Measurements from ENCODE around the gene SH3BP1. TPM values are rescaled to one million over a fixed set of nuclear protein-coding genes. Genes with fewer than 3 reads are reported as not detected.

SH3BP1 gene
- total and polyA plus RNA-seq, 2 of the 8 experiments (the other 6 are each of a cell fraction or from before 2014, with no cell fraction given) = 23.9 to 40.3 TPM

DNA sequence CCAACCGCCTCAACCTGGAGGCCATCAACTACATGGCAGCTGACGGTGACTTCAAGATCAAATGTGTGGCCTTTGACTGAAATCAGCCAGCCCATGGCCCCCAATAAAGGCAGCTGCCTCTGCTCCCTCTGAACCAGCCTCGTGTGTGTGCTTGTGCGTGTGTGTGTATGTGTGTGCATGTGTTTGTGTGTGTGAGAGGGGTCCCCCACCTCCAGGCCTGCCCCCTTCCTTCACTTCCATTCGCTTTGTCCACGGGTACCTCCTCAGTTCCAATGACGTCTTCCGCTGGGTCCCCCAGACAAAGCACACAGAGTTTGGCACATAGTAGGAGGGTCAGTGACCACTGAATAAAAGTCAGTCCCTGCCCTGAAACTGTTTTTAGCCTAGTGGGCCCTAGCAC is 40.2 kb downstream of the SH3BP1 start:
- H2BK15ac ChIP-seq (ENCODE audit: low read length) = no peak overlapping the region
- H3K9ac ChIP-seq (replicated peaks in 1 of 4; ENCODE audit: extremely low read depth in 1 of 4, low read depth in 3 of 4, low read length in 3 of 4) = no peak overlapping the region
- H3K79me1 ChIP-seq (ENCODE audit: low read depth, low read length) = no peaks in the 10 kb centered on the region
- no peaks in the 10 kb centered on the region for H3K9me3 ChIP-seq (ENCODE audit: insufficient read depth in 2 of 2, low read depth in 1 of 2, low read length in 1 of 2)
- no peak overlapping the region for H2BK5ac ChIP-seq (ENCODE audit: low read depth, low read length)
- peaks cover 0 to 16% (median 13%) of the 10 kb centered on the region in 4 experiments; a peak in 6 of 7 replicates for H3K4me1 ChIP-seq (replicated peaks in 1 of 4; ENCODE audit: control insufficient read depth in 3 of 4, insufficient read depth in 4 of 4, low read length in 3 of 4)
- H3K4me2 ChIP-seq (ENCODE audit: insufficient read depth in 1 of 2, low read depth in 2 of 2, low read length in 2 of 2) = no peak overlapping the region
- no peak overlapping the region for H3K4me3 ChIP-seq (ENCODE audit: extremely low read depth in 1 of 4, insufficient read depth in 2 of 4, low read depth in 3 of 4, low read length in 4 of 4)
- ChIA-PET CTCF (ENCODE audit: partially characterized antibody) (interaction anchor here (0.8 to 16.3 kb wide), 10 partner anchors 17 to 274 kb away, joined by 3 to 261 read pairs (median 6); partner anchors contain the start of genes C22orf23, PDXP, POLR2F and SH3BP1), POLR2A (ENCODE audit: partially characterized antibody) (interaction anchor here (0.8 to 5.4 kb wide), 4 partner anchors 11 to 37 kb away, joined by 3 to 37 read pairs (median 10); partner anchors contain the start of gene PDXP)
- H4K91ac ChIP-seq (replicated peaks; ENCODE audit: insufficient read length, low read length) = peak overlapping the region; percentile 54
- H4K5ac ChIP-seq (ENCODE audit: insufficient read length, low read depth, low read length) = no peak overlapping the region
- no peak overlapping the region for H3K23ac ChIP-seq (ENCODE audit: insufficient read length)
- H2AFZ ChIP-seq (ENCODE audit: low read length) = no peak overlapping the region
- DNase-seq (ENCODE audit: low read depth in 1 of 2, low spot score in 2 of 2) = no peak
- WGBS, 2 experiments (ENCODE audit: extremely low coverage in 1 of 2, insufficient coverage in 1 of 2, insufficient read length in 1 of 2, insufficient replicate concordance in 2 of 2, low coverage in 1 of 2, low lambda C conversion rate in 2 of 2, missing lambda C conversion rate in 1 of 2) = 94% methylated on average over 8 of the region's 8 CpGs; no CpG with 5 or more reads in 1 of the 2 experiments
- no peak overlapping the region for H2BK120ac ChIP-seq (replicated peaks; ENCODE audit: low read depth, low read length)
- no peak overlapping the region for H3K14ac ChIP-seq (ENCODE audit: insufficient read length)
- no peak overlapping the region for H2BK20ac ChIP-seq (ENCODE audit: low read length)
- no peak overlapping the region for H3K27ac ChIP-seq (ENCODE audit: low read depth, low read length)
- H3K4ac ChIP-seq (replicated peaks; ENCODE audit: insufficient read length, low read depth, low read length) = no peak overlapping the region
- 0 out of 2 replicates have a peak overlapping the region, but pooled peaks have one; percentile 50 for H2BK12ac ChIP-seq (ENCODE audit: low read depth, low read length)
- H3K56ac ChIP-seq (replicated peaks; ENCODE audit: insufficient read length, low read depth, low read length) = no peak overlapping the region
- no peak for FAIRE-seq
- no peaks in the 10 kb centered on the region for H3K36me3 ChIP-seq (ENCODE audit: control insufficient read depth in 2 of 4, insufficient read depth in 4 of 4, low read length in 3 of 4)
- no peak overlapping the region for H2AK5ac ChIP-seq (ENCODE audit: low read depth, low read length)
- no peak overlapping the region for H3K18ac ChIP-seq (ENCODE audit: extremely low read depth, low read length)
- peaks cover 0 to 2% (median 0%) of the 10 kb centered on the region in 4 experiments; a peak in 1 of 7 replicates for H3K27me3 ChIP-seq (replicated peaks in 1 of 4; ENCODE audit: control insufficient read depth in 3 of 4, extremely low read depth in 1 of 4, insufficient read depth in 3 of 4, low read length in 3 of 4)
- no peaks in the 10 kb centered on the region for H3K79me2 ChIP-seq (ENCODE audit: control insufficient read depth in 1 of 2, insufficient read depth in 2 of 2, low read length in 2 of 2)
- H3K23me2 ChIP-seq (ENCODE audit: low read depth, low read length) = peaks cover 2% of the 10 kb centered on the region; the same call in 1 of the 2 replicates
- H4K8ac ChIP-seq (ENCODE audit: extremely low read depth, insufficient read depth, low read length) = no peak overlapping the region
- peaks cover 0 to 2% of the 10 kb centered on the region in 2 experiments for H4K20me1 ChIP-seq (replicated peaks in 1 of 2; ENCODE audit: control insufficient read depth in 1 of 2, insufficient read depth in 2 of 2, low read length in 2 of 2)
- TF ChIP-seq RXRA (IDR thresholded peaks at IDR 0.05; ENCODE audit: insufficient read depth, low read depth, low read length) (no peak), RFX5 (IDR thresholded peaks at IDR 0.05; ENCODE audit: borderline replicate concordance, low read depth, low read length) (no peak), TEAD4 (IDR thresholded peaks at IDR 0.05; ENCODE audit: low read depth, low read length) (no peak), TAF1 (IDR thresholded peaks at IDR 0.05; ENCODE audit: low read depth, low read length) (no peak)

Data from H1 (cell line).